ENCODE data around the gene PAX7.

The PAX7 gene

DNA sequence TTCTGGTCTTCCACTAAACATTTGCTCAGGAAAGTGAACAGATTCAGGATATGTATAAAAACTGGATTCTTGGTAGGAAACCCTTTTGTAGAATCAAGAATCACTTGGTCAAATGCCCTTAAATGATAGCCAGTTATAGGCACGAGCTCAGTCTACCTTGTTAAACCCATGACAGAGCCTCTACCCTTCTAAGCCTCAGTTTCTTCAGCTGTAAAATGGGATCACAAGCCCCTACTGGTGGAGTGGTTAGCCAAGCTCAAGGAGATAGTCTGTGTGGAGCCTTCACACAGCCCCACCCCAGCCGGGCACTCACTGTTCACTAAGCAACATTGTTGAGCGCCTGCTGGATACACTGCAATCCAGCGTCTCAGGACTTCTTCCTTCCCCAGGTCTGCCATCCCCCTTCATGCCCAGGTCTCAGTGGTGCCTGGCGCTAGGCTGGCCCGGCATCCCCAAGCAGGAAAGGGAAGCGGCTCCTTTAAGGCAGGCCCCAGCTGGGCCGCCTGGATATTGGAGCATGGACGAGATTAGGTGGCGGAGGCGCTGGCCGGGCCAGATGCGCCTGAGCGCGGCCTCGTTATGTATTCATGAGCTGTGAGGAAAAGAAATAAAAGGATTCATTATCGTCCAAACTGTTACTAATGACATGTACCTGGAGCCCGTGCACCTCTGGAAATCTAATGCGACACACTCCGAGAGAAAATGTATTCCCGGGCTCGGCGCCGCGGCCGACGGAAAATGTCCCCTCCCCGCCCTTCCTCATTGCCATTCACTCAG lies 153.2 kb downstream of the PAX7 start:
- no peaks in the 10 kb centered on the region for H3K9me3 Mint-ChIP-seq
- H3K27me3 Mint-ChIP-seq (ENCODE audit: low read depth) = peaks cover 24% of the 10 kb centered on the region
- DNase-seq (ENCODE audit: low spot score) = no peak
- no peak overlapping the region for H3K4me3 Mint-ChIP-seq
- no peak overlapping the region for H3K27ac Mint-ChIP-seq
- H3K36me3 Mint-ChIP-seq (ENCODE audit: low read depth) = no peaks in the 10 kb centered on the region
- no peaks in the 10 kb centered on the region for H3K4me1 Mint-ChIP-seq (ENCODE audit: low read depth)

DNA sequence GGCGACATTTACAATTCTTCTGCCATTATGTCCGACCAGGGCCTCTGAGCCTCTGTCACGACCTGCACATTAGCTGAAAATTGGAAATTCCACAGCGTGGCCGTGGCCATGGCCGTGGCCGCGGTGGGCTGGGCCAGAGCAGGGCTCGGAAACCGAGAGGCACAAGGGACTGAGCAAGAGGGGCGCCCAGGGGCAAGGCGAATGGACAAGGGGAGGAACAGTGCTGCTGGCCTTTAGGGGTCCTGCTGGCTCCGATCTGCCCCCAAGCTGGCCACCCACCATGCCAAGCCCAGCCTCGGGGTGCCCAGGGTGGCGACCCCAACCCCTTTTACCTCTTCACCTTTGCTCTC lies 153.8 kb downstream of the PAX7 start:
- H3K27me3 Mint-ChIP-seq (ENCODE audit: low read depth) = peaks cover 24% of the 10 kb centered on the region
- no peaks in the 10 kb centered on the region for H3K9me3 Mint-ChIP-seq
- H3K36me3 Mint-ChIP-seq (ENCODE audit: low read depth) = no peaks in the 10 kb centered on the region
- no peak overlapping the region for H3K4me3 Mint-ChIP-seq
- H3K4me1 Mint-ChIP-seq (ENCODE audit: low read depth) = no peaks in the 10 kb centered on the region
- no peak for DNase-seq (ENCODE audit: low spot score)
- H3K27ac Mint-ChIP-seq = no peak overlapping the region

DNA sequence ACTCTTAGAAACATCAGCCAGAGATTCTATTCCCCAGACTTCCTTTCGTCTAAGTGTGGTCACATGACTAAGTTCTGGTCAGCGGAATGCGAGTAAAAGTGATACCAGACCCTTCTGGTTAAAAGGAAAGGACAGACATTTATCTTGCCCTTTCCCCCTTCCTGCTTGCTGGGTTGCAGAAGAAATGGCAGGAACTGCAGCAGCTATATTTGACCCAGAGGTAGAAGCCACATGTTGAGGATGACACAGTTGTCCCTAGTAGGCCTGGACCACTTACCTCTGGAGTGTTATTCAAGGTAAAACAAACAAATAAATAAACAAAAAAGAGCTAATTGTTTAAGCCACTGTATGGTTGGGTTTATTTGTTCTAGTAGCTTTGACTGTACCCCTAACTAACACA lies 155.5 kb downstream of the PAX7 start:
- DNase-seq (ENCODE audit: low spot score) = no peak

DNA sequence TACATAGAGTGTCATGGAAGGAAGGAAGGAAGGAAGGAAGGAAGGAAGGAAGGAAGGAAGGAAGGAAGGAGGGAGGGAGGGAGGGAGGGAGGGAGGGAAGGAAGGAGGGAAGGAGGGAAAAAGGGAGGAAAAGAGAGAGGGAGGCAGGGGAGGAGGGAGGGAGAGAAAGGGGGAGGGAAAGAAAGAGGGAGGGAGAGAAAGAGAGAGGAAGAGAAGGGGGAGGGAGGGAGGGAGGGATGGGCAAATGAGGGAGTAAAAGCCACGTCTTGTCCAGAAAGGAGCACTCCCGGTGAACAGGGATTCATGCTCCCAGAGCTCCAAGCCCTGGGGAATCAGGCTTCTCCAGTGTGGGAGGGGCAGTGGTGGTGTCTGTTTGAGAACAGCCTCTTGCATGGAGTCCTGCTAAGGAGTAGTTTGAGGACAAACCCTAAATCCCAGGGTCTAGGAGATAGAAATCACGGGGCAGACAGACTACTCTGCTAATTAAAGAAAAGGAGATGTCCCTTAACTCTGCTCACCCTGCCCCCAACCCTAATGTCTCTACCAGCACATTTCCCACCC lies 157.3 kb downstream of the PAX7 start:
- Mint-ChIP-seq H3K9me3 (no peaks in the 10 kb centered on the region), H3K27ac (no peak overlapping the region), H3K36me3 (ENCODE audit: low read depth) (no peaks in the 10 kb centered on the region), H3K4me3 (no peak overlapping the region), H3K27me3 (ENCODE audit: low read depth) (peaks cover 31% of the 10 kb centered on the region), H3K4me1 (ENCODE audit: low read depth) (no peaks in the 10 kb centered on the region)
- DNase-seq (ENCODE audit: low spot score) = no peak

More for the DNA sequence above, 155.5 kb downstream of the PAX7 start:
- no peaks in the 10 kb centered on the region for H3K4me1 Mint-ChIP-seq (ENCODE audit: low read depth)
- H3K27ac Mint-ChIP-seq = no peak overlapping the region
- H3K4me3 Mint-ChIP-seq = no peak overlapping the region
- H3K36me3 Mint-ChIP-seq (ENCODE audit: low read depth) = no peaks in the 10 kb centered on the region
- peaks cover 31% of the 10 kb centered on the region for H3K27me3 Mint-ChIP-seq (ENCODE audit: low read depth)
- no peaks in the 10 kb centered on the region for H3K9me3 Mint-ChIP-seq

DNA sequence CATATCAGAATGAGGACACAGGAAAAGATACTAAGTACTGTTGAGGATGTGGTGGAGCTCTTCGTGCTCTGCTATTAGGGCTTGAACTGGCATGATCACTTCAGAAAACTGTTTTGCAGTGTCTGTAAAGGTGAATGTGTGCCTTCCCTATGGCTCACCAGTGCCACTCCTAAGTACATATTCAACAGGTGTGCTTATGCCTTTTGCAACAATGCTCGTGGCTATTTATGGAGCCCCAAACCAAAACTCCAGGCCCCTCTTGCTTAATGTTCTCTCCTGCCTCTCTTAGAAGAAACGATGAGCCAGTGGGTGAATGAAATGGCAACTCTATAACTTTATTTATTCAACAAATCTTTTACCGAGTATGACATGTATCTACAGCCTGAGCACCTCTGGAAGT lies 158.6 kb downstream of the PAX7 start:
- Mint-ChIP-seq H3K27ac (no peak overlapping the region), H3K4me3 (no peak overlapping the region), H3K36me3 (ENCODE audit: low read depth) (no peaks in the 10 kb centered on the region), H3K27me3 (ENCODE audit: low read depth) (peaks cover 26% of the 10 kb centered on the region), H3K9me3 (no peaks in the 10 kb centered on the region), H3K4me1 (ENCODE audit: low read depth) (no peaks in the 10 kb centered on the region)
- no peak for DNase-seq (ENCODE audit: low spot score)

DNA sequence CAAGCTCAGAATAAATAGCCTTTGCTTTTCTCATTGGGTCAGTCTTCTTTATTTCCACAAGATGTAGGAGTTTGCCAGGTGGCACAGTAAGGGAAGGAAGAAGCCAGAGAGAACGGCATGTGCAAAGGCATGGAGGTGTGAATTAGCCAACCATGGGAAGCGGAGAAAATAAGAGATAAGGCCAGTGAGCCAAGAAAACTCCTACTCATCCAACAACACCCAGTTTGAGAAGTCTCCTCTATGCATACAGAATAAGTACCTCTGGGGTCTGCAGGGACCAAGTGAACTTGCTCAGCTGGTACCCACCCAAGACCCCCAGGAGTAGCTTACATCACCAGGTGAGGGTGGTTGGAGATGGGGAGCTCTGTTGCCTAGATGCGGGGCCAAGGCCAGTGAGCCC lies 162.1 kb downstream of the PAX7 start:
- Mint-ChIP-seq H3K27ac (no peak overlapping the region), H3K9me3 (no peaks in the 10 kb centered on the region), H3K4me1 (ENCODE audit: low read depth) (no peaks in the 10 kb centered on the region), H3K27me3 (ENCODE audit: low read depth) (peaks cover 13% of the 10 kb centered on the region), H3K36me3 (ENCODE audit: low read depth) (no peaks in the 10 kb centered on the region), H3K4me3 (no peak overlapping the region)
- DNase-seq (ENCODE audit: low spot score) = no peak

DNA sequence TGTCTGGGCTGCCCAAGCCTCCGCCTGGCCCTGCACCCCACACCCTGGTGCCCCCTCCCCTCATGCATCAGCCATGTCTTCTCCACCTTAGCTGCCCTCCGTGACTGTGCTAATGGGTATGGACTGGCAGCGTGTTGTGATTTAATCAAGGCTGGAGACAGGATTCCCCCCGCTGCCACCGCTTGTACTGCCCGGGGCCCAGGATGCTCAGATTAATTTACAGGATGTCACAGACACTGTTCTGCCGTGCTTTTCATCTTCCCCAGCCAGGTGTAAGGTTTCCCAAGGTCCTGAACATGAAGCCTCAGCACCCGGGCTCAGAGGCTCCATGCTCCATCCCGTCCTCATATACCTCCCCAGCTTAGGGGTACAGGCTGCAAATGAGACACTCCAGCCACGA lies 162.5 kb downstream of the PAX7 start:
- Mint-ChIP-seq H3K9me3 (no peaks in the 10 kb centered on the region), H3K27me3 (ENCODE audit: low read depth) (peaks cover 12% of the 10 kb centered on the region), H3K27ac (no peak overlapping the region), H3K4me3 (no peak overlapping the region), H3K4me1 (ENCODE audit: low read depth) (no peaks in the 10 kb centered on the region), H3K36me3 (ENCODE audit: low read depth) (no peaks in the 10 kb centered on the region)
- DNase-seq (ENCODE audit: low spot score) = no peak

DNA sequence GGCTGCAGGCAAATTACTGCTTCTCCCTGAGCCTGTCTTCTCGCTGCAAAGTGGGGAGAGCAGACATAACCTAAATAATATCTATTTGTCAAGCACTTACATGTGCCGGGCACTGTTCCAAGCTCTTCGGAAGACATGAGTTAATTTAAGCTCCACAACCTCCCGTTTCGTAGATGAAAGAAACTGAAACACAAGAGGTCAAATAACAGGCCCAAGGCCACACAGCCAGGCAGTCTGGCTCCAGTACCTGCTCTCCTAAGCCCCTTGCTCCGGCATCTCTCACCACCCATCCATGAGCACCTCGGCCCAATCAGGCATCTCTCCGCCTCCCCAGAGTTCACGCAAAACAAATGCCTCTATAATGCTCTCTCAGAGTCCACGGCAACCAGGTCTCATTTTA lies 163.4 kb downstream of the PAX7 start:
- DNase-seq (ENCODE audit: low spot score) = no peak
- H3K9me3 Mint-ChIP-seq = no peaks in the 10 kb centered on the region
- peaks cover 9% of the 10 kb centered on the region for H3K27me3 Mint-ChIP-seq (ENCODE audit: low read depth)
- H3K27ac Mint-ChIP-seq = no peak overlapping the region
- H3K36me3 Mint-ChIP-seq (ENCODE audit: low read depth) = no peaks in the 10 kb centered on the region
- H3K4me1 Mint-ChIP-seq (ENCODE audit: low read depth) = no peaks in the 10 kb centered on the region
- no peak overlapping the region for H3K4me3 Mint-ChIP-seq

DNA sequence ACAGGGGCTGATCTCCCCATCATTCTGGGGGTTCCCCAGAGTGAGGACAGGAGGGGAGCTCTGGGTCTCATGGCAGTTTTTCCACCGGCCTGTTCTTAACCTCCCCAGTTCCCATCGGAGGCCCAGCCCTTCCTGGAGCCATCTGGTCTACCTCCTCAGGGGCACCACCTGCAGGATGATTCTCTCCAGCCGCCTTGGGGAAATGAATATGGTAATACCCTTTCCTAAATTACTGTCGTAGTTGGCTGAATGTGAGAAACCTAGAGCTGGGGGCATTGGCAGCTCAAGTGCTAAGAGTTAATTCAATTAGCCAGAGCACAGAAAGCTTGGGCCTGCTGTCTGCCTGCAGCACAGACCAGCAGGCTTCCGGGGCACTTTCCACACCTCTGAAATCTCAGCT lies 163.9 kb downstream of the PAX7 start:
- Mint-ChIP-seq H3K9me3 (no peaks in the 10 kb centered on the region), H3K27ac (no peak overlapping the region), H3K4me3 (no peak overlapping the region), H3K36me3 (ENCODE audit: low read depth) (no peaks in the 10 kb centered on the region), H3K4me1 (ENCODE audit: low read depth) (no peaks in the 10 kb centered on the region), H3K27me3 (ENCODE audit: low read depth) (peaks cover 8% of the 10 kb centered on the region)
- DNase-seq (ENCODE audit: low spot score) = no peak

DNA sequence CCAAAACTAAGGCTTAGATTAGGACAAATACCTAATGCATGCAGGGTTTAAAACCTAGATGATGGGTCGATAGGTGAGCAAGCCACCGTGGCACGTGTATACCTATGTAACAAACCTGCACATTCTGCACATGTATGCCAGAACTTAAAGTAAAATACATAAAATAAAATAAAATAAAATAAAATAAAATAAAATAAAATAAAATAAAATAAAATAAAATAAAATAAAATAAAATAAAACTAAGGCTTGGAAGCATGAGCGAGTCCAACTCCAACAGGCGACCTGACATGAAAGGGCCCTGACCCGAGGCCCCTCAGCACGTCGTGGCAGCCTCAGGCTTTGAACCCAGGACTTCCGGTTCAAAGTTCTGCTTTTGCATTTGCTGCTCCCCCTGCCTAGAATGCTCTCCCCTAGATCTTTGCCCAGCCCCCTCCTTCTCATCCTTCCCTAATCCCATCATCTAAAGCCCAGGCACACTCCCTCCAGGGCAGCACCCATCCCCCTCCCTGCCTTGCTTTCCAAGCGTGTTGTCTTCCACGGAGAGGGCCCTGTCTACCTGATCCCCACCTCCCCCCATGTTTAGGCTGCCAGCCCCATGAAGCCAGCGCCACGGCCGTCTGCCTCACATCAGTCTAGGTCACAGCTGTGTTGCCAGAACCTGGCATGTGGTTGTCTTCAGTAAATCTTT lies 164.5 kb downstream of the PAX7 start:
- Mint-ChIP-seq H3K9me3 (no peaks in the 10 kb centered on the region), H3K4me1 (ENCODE audit: low read depth) (no peaks in the 10 kb centered on the region), H3K4me3 (no peak overlapping the region), H3K36me3 (ENCODE audit: low read depth) (no peaks in the 10 kb centered on the region), H3K27ac (no peak overlapping the region), H3K27me3 (ENCODE audit: low read depth) (peaks cover 4% of the 10 kb centered on the region)
- DNase-seq (ENCODE audit: low spot score) = no peak

DNA sequence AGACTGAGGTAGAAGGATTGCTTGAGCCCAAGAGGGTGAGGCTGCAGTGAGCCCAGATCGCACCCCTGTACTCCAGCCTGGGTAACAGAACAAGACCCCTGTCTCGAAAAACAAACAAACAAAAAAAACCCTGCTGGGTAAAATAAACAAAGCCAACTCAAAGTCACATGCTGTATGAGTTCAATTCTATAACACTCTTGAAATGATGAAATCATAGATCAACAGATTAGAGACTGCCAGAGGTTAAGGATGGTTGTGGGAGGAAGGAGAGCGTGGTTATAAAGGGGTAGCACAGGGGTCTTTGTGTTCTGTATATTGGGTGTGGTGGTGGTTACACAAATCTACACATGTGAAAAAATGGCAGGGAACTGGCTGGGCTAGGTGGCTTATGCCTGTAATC lies 166.3 kb downstream of the PAX7 start:
- no peaks in the 10 kb centered on the region for H3K9me3 Mint-ChIP-seq
- H3K4me3 Mint-ChIP-seq = no peak overlapping the region
- no peak for DNase-seq (ENCODE audit: low spot score)
- H3K36me3 Mint-ChIP-seq (ENCODE audit: low read depth) = no peaks in the 10 kb centered on the region
- no peaks in the 10 kb centered on the region for H3K27me3 Mint-ChIP-seq (ENCODE audit: low read depth)
- H3K27ac Mint-ChIP-seq = no peak overlapping the region
- no peaks in the 10 kb centered on the region for H3K4me1 Mint-ChIP-seq (ENCODE audit: low read depth)
